B cell (primary cell): Measurements from ENCODE around the gene ZNF142. TPM values are rescaled to one million over a fixed set of nuclear protein-coding genes. Genes with fewer than 3 reads are reported as not detected.

Experiments
- polyA plus RNA-seq: library from polyadenylated mRNA; depleted of rRNA; stranded (reverse); fragments of >200 nt; gene quantifications from 2 replicates; pipeline ENCODE4 v1.2.3, GENCODE V29; 2012
- small RNA-seq: library from RNA; depleted of rRNA; stranded (forward); fragments of <200 nt; gene quantifications from one replicate; pipeline ENCODE3, GENCODE V24; 2012; ENCODE audit warnings: low replicate concordance, low read depth; ENCODE audit not compliant: insufficient read length
- total RNA-seq, 2 donors: library from RNA; stranded (reverse); fragments of 120-200 nt in 1 of 2; gene quantifications; 1 replicate in 1 of 2; 2 replicates in 1 of 2; pipeline versions ENCODE4 v1.2.3 to v1.2.4, GENCODE V29; 2013 to 2022

Gene ZNF142
- total and polyA plus RNA-seq, 2 donors (not counting 1 experiment from before 2014, with no cell fraction given) = 26.7 to 51.1 TPM

Small RNA genes lying within 50 kb of the gene (small RNA-seq; reads per million reads assigned to genes)
- gene RNU6-136P = not detected

Other genes with a start within 250 kb of the ZNF142 start
- not detected in 2 replicates for gene VIL1, start 240.5 kb downstream of the ZNF142 start, total RNA-seq
- gene VIL1, start 240.5 kb downstream of the ZNF142 start, polyA plus RNA-seq = 0.06 TPM in 1 of 2 replicates, not detected in the other
- gene USP37, start 91.3 kb downstream of the ZNF142 start, total RNA-seq = 29.0 and 32.4 TPM in 2 replicates
- gene USP37, start 91.3 kb downstream of the ZNF142 start, polyA plus RNA-seq = 3.1 and 5.2 TPM in 2 replicates
- gene CNOT9, start 90.8 kb downstream of the ZNF142 start, total RNA-seq = 54.5 and 66.9 TPM in 2 replicates
- gene CNOT9, start 90.8 kb downstream of the ZNF142 start, polyA plus RNA-seq = 27.7 and 28.0 TPM in 2 replicates
- 0.62 TPM in 1 of 2 replicates, not detected in the other for gene PLCD4, start 51.7 kb downstream of the ZNF142 start, total RNA-seq
- gene PLCD4, start 51.7 kb downstream of the ZNF142 start, polyA plus RNA-seq = 0.14 and 0.25 TPM in 2 replicates
- gene BCS1L, start 60 bp upstream of the ZNF142 start, total RNA-seq = 56.1 and 60.1 TPM in 2 replicates
- gene BCS1L, start 60 bp upstream of the ZNF142 start, polyA plus RNA-seq = 84.4 and 104 TPM in 2 replicates
- 31.7 and 31.8 TPM in 2 replicates for gene RNF25, start 12.4 kb upstream of the ZNF142 start, total RNA-seq
- 22.2 and 35.6 TPM in 2 replicates for gene RNF25, start 12.4 kb upstream of the ZNF142 start, polyA plus RNA-seq
- gene STK36, start 12.5 kb upstream of the ZNF142 start, total RNA-seq = 41.3 and 42.9 TPM in 2 replicates
- 29.0 and 29.4 TPM in 2 replicates for gene STK36, start 12.5 kb upstream of the ZNF142 start, polyA plus RNA-seq
- 30.6 and 33.8 TPM in 2 replicates for gene TTLL4, start 51.2 kb upstream of the ZNF142 start, total RNA-seq
- gene TTLL4, start 51.2 kb upstream of the ZNF142 start, polyA plus RNA-seq = 21.0 and 21.2 TPM in 2 replicates
- gene CYP27A1, start 122.5 kb upstream of the ZNF142 start, total RNA-seq = 0.29 and 0.39 TPM in 2 replicates
- 0.25 and 1.1 TPM in 2 replicates for gene CYP27A1, start 122.5 kb upstream of the ZNF142 start, polyA plus RNA-seq
- gene PRKAG3, start 172.2 kb upstream of the ZNF142 start, total RNA-seq = not detected in 2 replicates
- gene PRKAG3, start 172.2 kb upstream of the ZNF142 start, polyA plus RNA-seq = not detected in 2 replicates
- 0.84 and 1.2 TPM in 2 replicates for gene WNT6, start 200.2 kb upstream of the ZNF142 start, total RNA-seq
- 0.75 and 2.0 TPM in 2 replicates for gene WNT6, start 200.2 kb upstream of the ZNF142 start, polyA plus RNA-seq
- gene WNT10A, start 221.2 kb upstream of the ZNF142 start, total RNA-seq = 36.6 and 44.9 TPM in 2 replicates
- 15.2 and 24.5 TPM in 2 replicates for gene WNT10A, start 221.2 kb upstream of the ZNF142 start, polyA plus RNA-seq